Breast epithelium (tissue), 3 donors: ENCODE results near the gene DNAJC22.

Source experiments
- CTCF ChIP-seq, 3 donors: fragments of 450-650 bp; IDR thresholded peaks; one replicate each; pipeline ENCODE4 v1.5.1; 2016 to 2017; ENCODE audit warnings: antibody characterized with exemption in 3 of 3, mild to moderate bottlenecking in 3 of 3, moderate library complexity in 3 of 3
- POLR2A ChIP-seq: fragments of 450-650 bp; IDR thresholded peaks from one replicate; pipeline ENCODE4 v1.6.1; 2016; ENCODE audit warnings: antibody characterized with exemption, mild to moderate bottlenecking, moderate library complexity
- POLR2AphosphoS5 ChIP-seq, 3 donors: sonication (generic); formaldehyde crosslinking; IDR thresholded peaks; one replicate each; pipeline ENCODE4 v1.6.1; 2017; ENCODE audit warnings: antibody characterized with exemption in 3 of 3

GRCh38 chr12:49335955-49336644 lies 10.6 kb upstream of the DNAJC22 start:
- TF ChIP-seq POLR2AphosphoS5 (IDR thresholded peaks at IDR 0.05) (no peak), CTCF (IDR thresholded peaks at IDR 0.05) (no peak), POLR2A (no peak)
